CD8-positive, alpha-beta memory T cell (primary cell): ENCODE measurements around the gene SRPK2. TPM values are rescaled to one million over a fixed set of nuclear protein-coding genes. Genes with fewer than 3 reads are reported as not detected.

Experiments
- CTCF ChIA-PET: fragments of 350-600 bp; sonication (Branson Sonifier 250); formaldehyde crosslinking; loops from one replicate; lab custom pipeline; 2021; ENCODE audit warnings: antibody characterized with exemption; lab: Charles Lee
- POLR2A ChIA-PET: fragments of 350-600 bp; sonication (Branson Sonifier 250); formaldehyde crosslinking; loops from one replicate; lab custom pipeline; 2021; ENCODE audit warnings: antibody characterized with exemption; lab: Charles Lee
- DNase-seq, 5 donors: peaks; one replicate each; pipeline versions ENCODE4 v3.0.0 to v3.0.0-alpha.2; 2020 to 2022; ENCODE audit warnings: mixed read lengths in 1 of 5
- H3K27ac ChIP-seq: one replicate; pipeline ENCODE4 v1.7.0; 2013; ENCODE audit warnings: low read depth, mild to moderate bottlenecking, low read length, moderate library complexity
- H3K27me3 ChIP-seq: 2 replicates; pipeline ENCODE4 v1.7.0; 2013; ENCODE audit warnings: low read length, mild to moderate bottlenecking; ENCODE audit not compliant: insufficient read depth, poor library complexity, severe bottlenecking
- H3K36me3 ChIP-seq: 2 replicates; pipeline ENCODE4 v1.7.0; 2013; ENCODE audit warnings: mild to moderate bottlenecking, low read length, moderate library complexity; ENCODE audit not compliant: insufficient read depth
- H3K4me1 ChIP-seq: 2 replicates; pipeline ENCODE4 v1.7.0; 2013; ENCODE audit warnings: mild to moderate bottlenecking, low read length, moderate library complexity; ENCODE audit not compliant: insufficient read depth
- H3K4me3 ChIP-seq: 2 replicates; pipeline ENCODE4 v1.7.0; 2013; ENCODE audit warnings: mild to moderate bottlenecking, low read length
- H3K9me3 ChIP-seq: 2 replicates; pipeline ENCODE4 v1.7.0; 2013; ENCODE audit warnings: mild to moderate bottlenecking, low read length
- H3K27ac Mint-ChIP-seq, 8 donors: one replicate each; pipeline ENCODE4 v1.8.0; 2020 to 2021; ENCODE audit warnings: mixed read lengths in 8 of 8, mild to moderate bottlenecking in 6 of 8, inconsistent platforms in 3 of 8, moderate library complexity in 3 of 8
- H3K27me3 Mint-ChIP-seq, 2 donors: one replicate each; pipeline ENCODE4 v1.8.0; 2020 to 2021; ENCODE audit warnings: mixed read lengths in 2 of 2, mild to moderate bottlenecking in 1 of 2, moderate library complexity in 1 of 2
- H3K36me3 Mint-ChIP-seq, 3 donors: one replicate each; pipeline ENCODE4 v1.8.0; 2020 to 2021; ENCODE audit warnings: mixed read lengths in 3 of 3, inconsistent platforms in 1 of 3, mild to moderate bottlenecking in 1 of 3
- H3K4me1 Mint-ChIP-seq, 3 donors: one replicate each; pipeline ENCODE4 v1.8.0; 2020 to 2021; ENCODE audit warnings: mixed read lengths in 3 of 3, inconsistent platforms in 1 of 3, mild to moderate bottlenecking in 1 of 3
- H3K4me3 Mint-ChIP-seq, 7 donors: one replicate each; pipeline ENCODE4 v1.8.0; 2020 to 2021; ENCODE audit warnings: mixed read lengths in 7 of 7, mild to moderate bottlenecking in 6 of 7, moderate library complexity in 4 of 7, inconsistent platforms in 2 of 7
- H3K9me3 Mint-ChIP-seq, 5 donors: one replicate each; pipeline ENCODE4 v1.8.0; 2020 to 2022; ENCODE audit warnings: mixed read lengths in 5 of 5, mild to moderate bottlenecking in 3 of 5, moderate library complexity in 2 of 5, inconsistent platforms in 1 of 5
- polyA plus RNA-seq: library from polyadenylated mRNA; unstranded; fragments of 300-500 nt; fragmentation: Illumina TruSeq; gene quantifications from one replicate; pipeline ENCODE4 v1.2.3, GENCODE V29; 2021
- total RNA-seq, 2 experiments: library from RNA; stranded (reverse); gene quantifications; one replicate each; pipeline ENCODE4 v1.2.3, GENCODE V29; 2021

SRPK2 gene
- total and polyA plus RNA-seq, 3 experiments from 2014 or later: 40.8 to 59.5 (median 41.3) TPM

GRCh38 chr7:105278565-105278964 lies 110.2 kb downstream of the SRPK2 start:
- no peak for DNase-seq
- peaks cover 5% of the 10 kb centered on the region for H3K4me1 ChIP-seq
- H3K27ac Mint-ChIP-seq: no peak overlapping the region
- no peak overlapping the region for H3K4me3 Mint-ChIP-seq
- no peaks in the 10 kb centered on the region for H3K27me3 ChIP-seq
- POLR2A ChIA-PET: no interaction called here
- H3K4me1 Mint-ChIP-seq: peaks cover 27 to 55% (median 43%) of the 10 kb centered on the region in 3 donors
- H3K27me3 Mint-ChIP-seq: no peaks in the 10 kb centered on the region
- no peak overlapping the region for H3K27ac ChIP-seq
- H3K36me3 ChIP-seq: no peaks in the 10 kb centered on the region
- peaks cover 0 to 9% (median 0%) of the 10 kb centered on the region in 3 donors for H3K36me3 Mint-ChIP-seq
- no peaks in the 10 kb centered on the region for H3K9me3 Mint-ChIP-seq
- CTCF ChIA-PET: no interaction called here
- H3K9me3 ChIP-seq: no peaks in the 10 kb centered on the region
- no peak overlapping the region for H3K4me3 ChIP-seq

GRCh38 chr7:105277341-105277740 lies 111.4 kb downstream of the SRPK2 start:
- Histone ChIP-seq H3K4me1 (no peaks in the 10 kb centered on the region), H3K4me3 (no peak overlapping the region), H3K27ac (no peak overlapping the region), H3K27me3 (no peaks in the 10 kb centered on the region), H3K36me3 (no peaks in the 10 kb centered on the region), H3K9me3 (no peaks in the 10 kb centered on the region)
- peaks cover 26 to 56% (median 41%) of the 10 kb centered on the region in 3 donors for H3K4me1 Mint-ChIP-seq
- no peak for DNase-seq
- no peak overlapping the region for H3K4me3 Mint-ChIP-seq
- ChIA-PET CTCF (no interaction called here), POLR2A (no interaction called here)
- H3K27me3 Mint-ChIP-seq: no peaks in the 10 kb centered on the region
- H3K36me3 Mint-ChIP-seq: peaks cover 0 to 9% (median 0%) of the 10 kb centered on the region in 3 donors
- H3K27ac Mint-ChIP-seq: peak overlapping the region in 2 of 8 donors; percentile 27 to 50
- no peaks in the 10 kb centered on the region for H3K9me3 Mint-ChIP-seq

DNA sequence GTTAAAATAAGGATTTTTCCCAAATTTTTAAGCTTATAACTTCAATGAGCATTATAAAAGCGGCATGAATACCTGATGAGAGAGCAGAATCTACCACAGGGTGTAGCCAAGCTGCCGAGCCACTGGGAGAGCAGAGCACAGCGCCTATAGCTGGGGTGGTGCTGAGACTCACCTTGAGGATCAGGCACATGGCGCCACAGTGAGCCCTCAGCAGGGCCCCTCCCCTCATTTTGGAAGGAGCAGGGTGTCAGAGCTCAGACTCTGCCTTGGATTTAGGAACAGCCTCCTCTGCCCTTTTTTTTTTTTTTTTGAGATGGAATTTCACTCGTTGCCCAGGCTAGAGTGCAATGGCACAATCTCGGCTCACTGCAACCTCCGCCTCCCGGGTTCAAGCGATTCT lies 118.6 kb downstream of the SRPK2 start:
- Mint-ChIP-seq H3K27ac (peak overlapping the region in 3 of 8 donors; percentile 31 to 64 (median 48)), H3K27me3 (no peaks in the 10 kb centered on the region), H3K36me3 (peaks cover 0 to 3% (median 1%) of the 10 kb centered on the region in 3 donors), H3K9me3 (no peaks in the 10 kb centered on the region), H3K4me1 (peaks cover 51 to 80% (median 77%) of the 10 kb centered on the region in 3 donors), H3K4me3 (peak overlapping the region in 5 of 7 donors; percentile 48 to 93 (median 86))
- ChIA-PET POLR2A (interaction anchor here (0.7 kb wide), 1 partner anchor 841 kb away, joined by 4 read pairs; no protein-coding TSS in a partner anchor), CTCF (no interaction called here)
- Histone ChIP-seq H3K36me3 (no peaks in the 10 kb centered on the region), H3K27me3 (no peaks in the 10 kb centered on the region), H3K4me1 (peaks cover 30% of the 10 kb centered on the region), H3K27ac (no peak overlapping the region), H3K4me3 (no peak overlapping the region), H3K9me3 (no peaks in the 10 kb centered on the region)
- no peak for DNase-seq

GRCh38 chr7:105269397-105269796 lies 119.3 kb downstream of the SRPK2 start:
- H3K4me1 Mint-ChIP-seq: peaks cover 58 to 84% (median 82%) of the 10 kb centered on the region in 3 donors
- CTCF ChIA-PET: interaction anchor here (1.5 kb wide), 1 partner anchor 45 kb away, joined by 6 read pairs; no protein-coding TSS in a partner anchor
- peaks cover 35% of the 10 kb centered on the region for H3K4me1 ChIP-seq

GRCh38 chr7:105268511-105269392 lies 120.0 kb downstream of the SRPK2 start:
- Histone ChIP-seq H3K4me3 (peak overlapping the region; percentile 53), H3K27ac (peak overlapping the region; percentile 27), H3K27me3 (no peaks in the 10 kb centered on the region), H3K9me3 (no peaks in the 10 kb centered on the region), H3K4me1 (peaks cover 37% of the 10 kb centered on the region), H3K36me3 (no peaks in the 10 kb centered on the region)
- peak overlapping the region; percentile 16 to 94 (median 86) for H3K27ac Mint-ChIP-seq
- ChIA-PET CTCF (interaction anchor here (0.7 to 1.5 kb wide), 3 partner anchors 44 to 161 kb away, joined by 3 to 6 read pairs (median 3); partner anchors contain the start of gene SRPK2), POLR2A (interaction anchor here (0.6 kb wide), 1 partner anchor 325 kb away, joined by 3 read pairs; no protein-coding TSS in a partner anchor)
- H3K36me3 Mint-ChIP-seq: peaks cover 0 to 4% (median 1%) of the 10 kb centered on the region in 3 donors
- peak overlapping the region; percentile 84 to 93 (median 88) for H3K4me3 Mint-ChIP-seq
- DNase-seq: peak in 2 of 5 donors; percentile 26 to 51
- peaks cover 62 to 89% (median 86%) of the 10 kb centered on the region in 3 donors for H3K4me1 Mint-ChIP-seq
- no peaks in the 10 kb centered on the region for H3K27me3 Mint-ChIP-seq
- H3K9me3 Mint-ChIP-seq: no peaks in the 10 kb centered on the region

More at GRCh38 chr7:105269397-105269796, 119.3 kb downstream of the SRPK2 start:
- POLR2A ChIA-PET: no interaction called here
- H3K9me3 Mint-ChIP-seq: no peaks in the 10 kb centered on the region
- no peaks in the 10 kb centered on the region for H3K27me3 ChIP-seq
- H3K27ac ChIP-seq: peak overlapping the region; percentile 27
- peaks cover 0 to 3% (median 1%) of the 10 kb centered on the region in 3 donors for H3K36me3 Mint-ChIP-seq
- no peaks in the 10 kb centered on the region for H3K36me3 ChIP-seq
- H3K4me3 ChIP-seq: peak overlapping the region; percentile 53
- peak overlapping the region; percentile 84 to 93 (median 88) for H3K4me3 Mint-ChIP-seq
- no peaks in the 10 kb centered on the region for H3K27me3 Mint-ChIP-seq
- H3K27ac Mint-ChIP-seq: peak overlapping the region; percentile 27 to 94 (median 86)
- H3K9me3 ChIP-seq: no peaks in the 10 kb centered on the region
- no peak for DNase-seq

- ChIA-PET CTCF (interaction anchor here (0.7 to 1.5 kb wide), 3 partner anchors 44 to 162 kb away, joined by 3 to 6 read pairs (median 3); partner anchors contain the start of gene SRPK2), POLR2A (no interaction called here)
- peak overlapping the region; percentile 84 to 93 (median 88) for H3K4me3 Mint-ChIP-seq
- Histone ChIP-seq H3K27me3 (no peaks in the 10 kb centered on the region), H3K4me1 (peaks cover 37% of the 10 kb centered on the region), H3K27ac (peak overlapping the region; percentile 12), H3K36me3 (no peaks in the 10 kb centered on the region), H3K9me3 (no peaks in the 10 kb centered on the region), H3K4me3 (peak overlapping the region; percentile 53)
- peaks cover 64 to 92% (median 86%) of the 10 kb centered on the region in 3 donors for H3K4me1 Mint-ChIP-seq
- peak overlapping the region in 6 of 8 donors; percentile 16 to 92 (median 78) for H3K27ac Mint-ChIP-seq
- no peak for DNase-seq
- H3K9me3 Mint-ChIP-seq: no peaks in the 10 kb centered on the region
- peaks cover 0 to 4% (median 1%) of the 10 kb centered on the region in 3 donors for H3K36me3 Mint-ChIP-seq
- no peaks in the 10 kb centered on the region for H3K27me3 Mint-ChIP-seq
These were observed 120.7 kb downstream of the SRPK2 start for GRCh38 chr7:105268056-105268455.

- no peaks in the 10 kb centered on the region for H3K9me3 Mint-ChIP-seq
- POLR2A ChIA-PET: no interaction called here
- no peak overlapping the region for H3K4me3 ChIP-seq
These were observed 121.5 kb downstream of the SRPK2 start for GRCh38 chr7:105267244-105267643.

More at GRCh38 chr7:105267244-105267643, 121.5 kb downstream of the SRPK2 start:
- DNase-seq: peak in 1 of 5 donors; percentile 7
- Histone ChIP-seq H3K9me3 (no peaks in the 10 kb centered on the region), H3K4me1 (peaks cover 37% of the 10 kb centered on the region), H3K36me3 (no peaks in the 10 kb centered on the region), H3K27ac (no peak overlapping the region), H3K27me3 (no peaks in the 10 kb centered on the region)
- Mint-ChIP-seq H3K4me1 (peaks cover 65 to 91% (median 88%) of the 10 kb centered on the region in 3 donors), H3K27me3 (no peaks in the 10 kb centered on the region), H3K4me3 (peak overlapping the region; percentile 75 to 92 (median 86)), H3K36me3 (peaks cover 0 to 4% (median 1%) of the 10 kb centered on the region in 3 donors), H3K27ac (peak overlapping the region; percentile 13 to 94 (median 88))
- CTCF ChIA-PET: no interaction called here
